Neural crest cell (in vitro differentiated cells): ENCODE results near the gene MYOM1. TPM values are rescaled to one million over a fixed set of nuclear protein-coding genes. Genes with fewer than 3 reads are reported as not detected.

Source experiments
- DNase-seq: peaks from one replicate; pipeline ENCODE4 v3.0.0; 2021; ENCODE audit warnings: low read depth, mixed read lengths, low spot score
- H3K27ac Mint-ChIP-seq: one replicate; pipeline ENCODE4 v1.8.0; 2021; ENCODE audit warnings: mild to moderate bottlenecking, mixed read lengths; ENCODE audit not compliant: unreplicated experiment
- H3K27me3 Mint-ChIP-seq: 2 replicates; pipeline ENCODE4 v1.8.0; 2021; ENCODE audit warnings: low read depth, mild to moderate bottlenecking, mixed read lengths
- H3K36me3 Mint-ChIP-seq: 2 replicates; pipeline ENCODE4 v1.8.0; 2021; ENCODE audit warnings: low read depth, mild to moderate bottlenecking, mixed read lengths
- H3K4me1 Mint-ChIP-seq: 2 replicates; pipeline ENCODE4 v1.8.0; 2021; ENCODE audit warnings: mixed read lengths
- H3K4me3 Mint-ChIP-seq: one replicate; pipeline ENCODE4 v1.8.0; 2021; ENCODE audit warnings: mild to moderate bottlenecking, mixed read lengths
- H3K9me3 Mint-ChIP-seq: 2 replicates; pipeline ENCODE4 v1.8.0; 2021; ENCODE audit warnings: mixed read lengths
- CTCF ChIP-seq: fragments of 200-600 bp; sonication (generic); conservative IDR thresholded peaks from 2 replicates; pipeline ENCODE4 v1.5.0; 2021; ENCODE audit warnings: antibody characterized with exemption, mild to moderate bottlenecking
- total RNA-seq: library from RNA; stranded (reverse); gene quantifications from 2 replicates; pipeline ENCODE4 v1.2.1, GENCODE V29; 2021

Gene MYOM1
- total RNA-seq, 1 donor from 2014 or later, result 0.89 TPM

- no peak for TF ChIP-seq CTCF
- peaks cover 58% of the 10 kb centered on the region for H3K4me1 Mint-ChIP-seq
- H3K36me3 Mint-ChIP-seq, result no peaks in the 10 kb centered on the region
- no peaks in the 10 kb centered on the region for H3K27me3 Mint-ChIP-seq
- H3K4me3 Mint-ChIP-seq, result no peak overlapping the region
- H3K9me3 Mint-ChIP-seq, result peaks cover 3% of the 10 kb centered on the region
- no peak overlapping the region for H3K27ac Mint-ChIP-seq
- no peak for DNase-seq
These were observed 4.7 kb downstream of the MYOM1 start for GRCh38 chr18:3214855-3215637.

GRCh38 chr18:3213300-3214059 lies 6.3 kb downstream of the MYOM1 start:
- no peaks in the 10 kb centered on the region for H3K27me3 Mint-ChIP-seq
- no peak overlapping the region for H3K4me3 Mint-ChIP-seq
- H3K36me3 Mint-ChIP-seq, result no peaks in the 10 kb centered on the region
- no peak for DNase-seq
- no peak overlapping the region for H3K27ac Mint-ChIP-seq
- no peak for TF ChIP-seq CTCF
- peaks cover 47% of the 10 kb centered on the region for H3K4me1 Mint-ChIP-seq
- H3K9me3 Mint-ChIP-seq, result peaks cover 3% of the 10 kb centered on the region

GRCh38 chr18:3212657-3213056 lies 7.1 kb downstream of the MYOM1 start:
- Mint-ChIP-seq H3K9me3 (peaks cover 3% of the 10 kb centered on the region), H3K4me3 (no peak overlapping the region), H3K36me3 (no peaks in the 10 kb centered on the region), H3K4me1 (peaks cover 41% of the 10 kb centered on the region), H3K27ac (peak overlapping the region; percentile 79), H3K27me3 (no peaks in the 10 kb centered on the region)
- TF ChIP-seq CTCF, result no peak
- DNase-seq, result no peak

- H3K27ac Mint-ChIP-seq, result peak overlapping the region; percentile 91
- no peak for DNase-seq
- peak overlapping the region; percentile 73 for H3K4me3 Mint-ChIP-seq
These were observed 8.4 kb downstream of the MYOM1 start for GRCh38 chr18:3211236-3211992.

More at GRCh38 chr18:3211236-3211992, 8.4 kb downstream of the MYOM1 start:
- no peaks in the 10 kb centered on the region for H3K27me3 Mint-ChIP-seq
- no peaks in the 10 kb centered on the region for H3K36me3 Mint-ChIP-seq
- peaks cover 3% of the 10 kb centered on the region for H3K9me3 Mint-ChIP-seq
- TF ChIP-seq CTCF, result no peak
- H3K4me1 Mint-ChIP-seq, result peaks cover 41% of the 10 kb centered on the region
